ENCODE data around the gene BACH2. TPM values are rescaled to one million over a fixed set of nuclear protein-coding genes. Genes with fewer than 3 reads are reported as not detected.

The BACH2 gene
- polyA plus RNA-seq, 1 donor from 2014 or later: 45.5 TPM

GRCh38 chr6:90003941-90004340 lies 292.7 kb downstream of the BACH2 start:
- no peaks in the 10 kb centered on the region for H3K79me2 ChIP-seq (replicated peaks; ENCODE audit: insufficient read depth, low read length)
- no peaks in the 10 kb centered on the region for H3K27me3 ChIP-seq (ENCODE audit: insufficient read depth, low read depth, low read length)
- H3K4me3 ChIP-seq (ENCODE audit: low read length): no peak overlapping the region
- TF ChIP-seq TAF1 (IDR thresholded peaks at IDR 0.05; ENCODE audit: low read depth): no peak
- TF ChIP-seq RAD21 (conservative IDR thresholded peaks at IDR 0.05): no peak
- TF ChIP-seq POLR2AphosphoS5 (IDR thresholded peaks at IDR 0.05): no peak
- TF ChIP-seq MXI1 (conservative IDR thresholded peaks at IDR 0.05; ENCODE audit: poor library complexity, severe bottlenecking): no peak
- no peak for TF ChIP-seq EZH2 (IDR thresholded peaks at IDR 0.05; ENCODE audit: borderline replicate concordance, insufficient read depth, low read length, poor library complexity, severe bottlenecking)
- no peak for TF ChIP-seq EP300 (conservative IDR thresholded peaks at IDR 0.05; ENCODE audit: poor library complexity, severe bottlenecking)
- TF ChIP-seq, protein P1, sequence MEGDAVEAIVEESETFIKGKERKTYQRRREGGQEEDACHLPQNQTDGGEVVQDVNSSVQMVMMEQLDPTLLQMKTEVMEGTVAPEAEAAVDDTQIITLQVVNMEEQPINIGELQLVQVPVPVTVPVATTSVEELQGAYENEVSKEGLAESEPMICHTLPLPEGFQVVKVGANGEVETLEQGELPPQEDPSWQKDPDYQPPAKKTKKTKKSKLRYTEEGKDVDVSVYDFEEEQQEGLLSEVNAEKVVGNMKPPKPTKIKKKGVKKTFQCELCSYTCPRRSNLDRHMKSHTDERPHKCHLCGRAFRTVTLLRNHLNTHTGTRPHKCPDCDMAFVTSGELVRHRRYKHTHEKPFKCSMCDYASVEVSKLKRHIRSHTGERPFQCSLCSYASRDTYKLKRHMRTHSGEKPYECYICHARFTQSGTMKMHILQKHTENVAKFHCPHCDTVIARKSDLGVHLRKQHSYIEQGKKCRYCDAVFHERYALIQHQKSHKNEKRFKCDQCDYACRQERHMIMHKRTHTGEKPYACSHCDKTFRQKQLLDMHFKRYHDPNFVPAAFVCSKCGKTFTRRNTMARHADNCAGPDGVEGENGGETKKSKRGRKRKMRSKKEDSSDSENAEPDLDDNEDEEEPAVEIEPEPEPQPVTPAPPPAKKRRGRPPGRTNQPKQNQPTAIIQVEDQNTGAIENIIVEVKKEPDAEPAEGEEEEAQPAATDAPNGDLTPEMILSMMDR (IDR thresholded peaks at IDR 0.05; ENCODE audit: poor library complexity, severe bottlenecking): no peak
- TF ChIP-seq, protein P2, sequence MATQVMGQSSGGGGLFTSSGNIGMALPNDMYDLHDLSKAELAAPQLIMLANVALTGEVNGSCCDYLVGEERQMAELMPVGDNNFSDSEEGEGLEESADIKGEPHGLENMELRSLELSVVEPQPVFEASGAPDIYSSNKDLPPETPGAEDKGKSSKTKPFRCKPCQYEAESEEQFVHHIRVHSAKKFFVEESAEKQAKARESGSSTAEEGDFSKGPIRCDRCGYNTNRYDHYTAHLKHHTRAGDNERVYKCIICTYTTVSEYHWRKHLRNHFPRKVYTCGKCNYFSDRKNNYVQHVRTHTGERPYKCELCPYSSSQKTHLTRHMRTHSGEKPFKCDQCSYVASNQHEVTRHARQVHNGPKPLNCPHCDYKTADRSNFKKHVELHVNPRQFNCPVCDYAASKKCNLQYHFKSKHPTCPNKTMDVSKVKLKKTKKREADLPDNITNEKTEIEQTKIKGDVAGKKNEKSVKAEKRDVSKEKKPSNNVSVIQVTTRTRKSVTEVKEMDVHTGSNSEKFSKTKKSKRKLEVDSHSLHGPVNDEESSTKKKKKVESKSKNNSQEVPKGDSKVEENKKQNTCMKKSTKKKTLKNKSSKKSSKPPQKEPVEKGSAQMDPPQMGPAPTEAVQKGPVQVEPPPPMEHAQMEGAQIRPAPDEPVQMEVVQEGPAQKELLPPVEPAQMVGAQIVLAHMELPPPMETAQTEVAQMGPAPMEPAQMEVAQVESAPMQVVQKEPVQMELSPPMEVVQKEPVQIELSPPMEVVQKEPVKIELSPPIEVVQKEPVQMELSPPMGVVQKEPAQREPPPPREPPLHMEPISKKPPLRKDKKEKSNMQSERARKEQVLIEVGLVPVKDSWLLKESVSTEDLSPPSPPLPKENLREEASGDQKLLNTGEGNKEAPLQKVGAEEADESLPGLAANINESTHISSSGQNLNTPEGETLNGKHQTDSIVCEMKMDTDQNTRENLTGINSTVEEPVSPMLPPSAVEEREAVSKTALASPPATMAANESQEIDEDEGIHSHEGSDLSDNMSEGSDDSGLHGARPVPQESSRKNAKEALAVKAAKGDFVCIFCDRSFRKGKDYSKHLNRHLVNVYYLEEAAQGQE (IDR thresholded peaks at IDR 0.05; ENCODE audit: borderline replicate concordance): no peak
- TF ChIP-seq SMC3 (conservative IDR thresholded peaks at IDR 0.05; ENCODE audit: poor library complexity): no peak
- H3F3A ChIP-seq (ENCODE audit: insufficient read depth, low read length, poor library complexity, severe bottlenecking): no peaks in the 10 kb centered on the region
- peaks cover 25% of the 10 kb centered on the region for H3K36me3 ChIP-seq (ENCODE audit: insufficient read depth, low read length)
- H3K4me2 ChIP-seq (ENCODE audit: low read length): no peak overlapping the region
- H3K27ac ChIP-seq (ENCODE audit: low read length): no peak overlapping the region
- H3K9me3 ChIP-seq (ENCODE audit: low read length): no peaks in the 10 kb centered on the region
- H4K20me1 ChIP-seq (ENCODE audit: insufficient read depth): no peaks in the 10 kb centered on the region
- H3K9me2 ChIP-seq (ENCODE audit: insufficient read depth, low read length): no peaks in the 10 kb centered on the region
- no peak overlapping the region for H2AFZ ChIP-seq (ENCODE audit: low read depth, low read length)
- H3K9ac ChIP-seq (ENCODE audit: low read length): no peak overlapping the region

DNA sequence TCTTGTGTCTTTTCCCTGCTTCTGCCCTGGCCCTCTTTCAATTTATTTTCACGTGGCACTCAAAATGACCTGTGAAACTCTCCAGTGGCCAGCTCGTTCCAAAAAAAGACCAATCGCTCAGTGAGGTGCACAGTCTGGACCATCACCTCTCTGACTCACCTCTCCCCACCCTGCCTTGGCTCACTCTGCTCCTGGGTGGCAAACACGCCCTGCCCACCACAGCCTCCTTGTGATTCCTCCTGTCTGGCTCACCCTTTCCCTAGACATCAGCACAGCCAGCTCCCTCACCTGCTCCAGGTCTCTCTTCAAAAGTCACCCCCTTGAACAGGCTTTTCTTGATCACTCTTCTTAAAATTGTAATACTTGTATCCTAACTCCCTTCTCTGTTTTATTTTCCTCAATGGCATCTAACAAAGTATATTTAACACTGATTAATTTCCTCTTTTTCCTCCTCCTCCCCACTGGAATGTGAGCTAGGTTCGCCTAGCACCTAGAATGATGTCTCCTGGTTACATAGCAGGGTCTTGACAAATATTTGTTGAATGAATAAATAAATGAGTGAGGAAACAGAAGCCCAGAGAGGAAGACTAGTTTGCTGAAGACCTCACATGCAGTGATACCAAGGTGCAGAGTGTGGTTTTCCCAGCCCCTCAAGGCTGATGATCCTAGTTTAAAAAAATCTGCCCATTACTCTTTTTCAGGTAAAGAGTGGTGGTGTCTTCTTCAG lies 293.4 kb downstream of the BACH2 start:
- H2AFZ ChIP-seq (ENCODE audit: low read depth, low read length): no peak overlapping the region
- H3K4me3 ChIP-seq (ENCODE audit: low read length): no peak overlapping the region
- H3F3A ChIP-seq (ENCODE audit: insufficient read depth, low read length, poor library complexity, severe bottlenecking): no peaks in the 10 kb centered on the region
- H3K4me2 ChIP-seq (ENCODE audit: low read length): no peak overlapping the region
- no peaks in the 10 kb centered on the region for H3K9me3 ChIP-seq (ENCODE audit: low read length)
- H4K20me1 ChIP-seq (ENCODE audit: insufficient read depth): no peaks in the 10 kb centered on the region
- H3K27me3 ChIP-seq (ENCODE audit: insufficient read depth, low read depth, low read length): no peaks in the 10 kb centered on the region
- no peaks in the 10 kb centered on the region for H3K9me2 ChIP-seq (ENCODE audit: insufficient read depth, low read length)
- no peaks in the 10 kb centered on the region for H3K79me2 ChIP-seq (replicated peaks; ENCODE audit: insufficient read depth, low read length)
- H3K9ac ChIP-seq (ENCODE audit: low read length): no peak overlapping the region
- H3K27ac ChIP-seq (ENCODE audit: low read length): no peak overlapping the region
- peaks cover 21% of the 10 kb centered on the region for H3K36me3 ChIP-seq (ENCODE audit: insufficient read depth, low read length)
- no peak for TF ChIP-seq SMC3 (conservative IDR thresholded peaks at IDR 0.05; ENCODE audit: poor library complexity)
- no peak for TF ChIP-seq POLR2AphosphoS5 (IDR thresholded peaks at IDR 0.05)
